Activated T-helper 1 cell treated with anti-CD3 and anti-CD28 coated beads, Interleukin-2, amount 50 U/mL, for 16 hours (primary cell): ENCODE data around the gene CYP2R1.
"Not testable (repeated sequence)": the region's sequence is repeated elsewhere in the genome, so short reads cannot be mapped to it uniquely, and the experiment has no call there.

Source experiments
- DNase-seq, 2 donors: peaks; one replicate each; pipeline ENCODE4 v3.0.0-alpha.2; 2020; ENCODE audit warnings: low read depth in 1 of 2, low spot score in 1 of 2

The CYP2R1 gene

DNA sequence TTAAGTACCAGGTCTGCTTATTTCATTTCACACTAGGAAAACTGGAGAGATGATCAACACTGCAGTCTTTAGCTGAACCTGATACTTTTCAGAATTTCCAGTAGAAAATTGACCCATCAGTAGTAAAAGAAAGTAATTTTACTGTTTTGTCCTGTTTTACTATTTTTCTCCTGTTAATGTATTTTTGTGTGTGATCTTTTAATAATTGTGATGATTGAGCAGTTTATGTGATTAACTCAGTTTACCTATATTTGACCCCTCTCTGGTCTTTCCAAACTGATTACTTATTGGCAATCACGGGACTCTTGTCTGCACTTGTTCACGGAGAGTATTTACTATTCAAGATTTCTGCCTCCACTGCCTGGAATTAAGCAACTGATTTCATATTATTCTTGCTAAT is 546 bp upstream of the CYP2R1 start:
- no peak for DNase-seq

DNA sequence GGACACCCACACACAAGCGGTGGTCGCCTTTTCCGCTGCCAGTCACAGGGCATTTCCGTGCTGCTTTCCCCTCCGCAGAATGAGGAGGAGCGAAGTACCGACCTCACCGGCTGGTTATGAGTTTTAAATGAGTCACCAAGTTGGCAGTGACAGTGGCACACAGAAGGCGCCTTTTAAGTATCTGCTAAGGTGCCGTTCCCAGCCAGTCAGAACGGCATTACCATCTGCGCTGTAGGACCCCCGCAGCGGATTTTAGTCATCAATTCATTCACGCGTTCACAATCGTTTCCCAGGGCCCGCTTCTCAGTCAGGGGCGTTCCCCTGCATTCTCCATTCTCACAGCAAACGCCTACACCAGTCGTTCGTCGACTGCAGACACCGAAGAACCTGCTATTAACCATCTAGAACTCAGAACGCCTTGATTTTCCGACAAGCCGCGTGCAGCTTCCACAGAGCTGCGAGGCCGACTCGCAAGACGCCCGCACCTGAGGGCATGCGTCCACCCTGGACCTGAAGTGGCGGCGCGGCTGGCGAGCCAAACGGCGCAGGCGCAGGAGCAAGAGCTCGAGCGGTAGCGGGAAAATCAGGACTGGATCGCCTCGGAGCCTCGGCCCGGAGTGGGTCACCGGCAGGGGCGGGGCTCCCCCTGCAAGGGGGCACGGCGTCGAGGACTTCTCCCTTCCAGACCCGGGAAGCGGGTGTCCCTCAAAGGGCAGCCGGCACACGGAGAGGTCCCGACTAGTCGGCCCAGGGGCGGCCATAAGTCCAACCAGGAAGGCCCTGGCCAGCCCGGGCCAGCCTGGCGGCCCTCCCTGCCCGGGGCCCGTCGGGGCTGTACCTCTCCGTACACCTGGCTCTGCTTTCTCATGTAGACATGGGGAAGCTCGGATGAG is 642 bp downstream of the CYP2R1 start:
- peak; percentile 67 to 74 for DNase-seq

GRCh38 chr11:14886513-14886912 is 5.5 kb downstream of the CYP2R1 start:
- no peak for DNase-seq

DNA sequence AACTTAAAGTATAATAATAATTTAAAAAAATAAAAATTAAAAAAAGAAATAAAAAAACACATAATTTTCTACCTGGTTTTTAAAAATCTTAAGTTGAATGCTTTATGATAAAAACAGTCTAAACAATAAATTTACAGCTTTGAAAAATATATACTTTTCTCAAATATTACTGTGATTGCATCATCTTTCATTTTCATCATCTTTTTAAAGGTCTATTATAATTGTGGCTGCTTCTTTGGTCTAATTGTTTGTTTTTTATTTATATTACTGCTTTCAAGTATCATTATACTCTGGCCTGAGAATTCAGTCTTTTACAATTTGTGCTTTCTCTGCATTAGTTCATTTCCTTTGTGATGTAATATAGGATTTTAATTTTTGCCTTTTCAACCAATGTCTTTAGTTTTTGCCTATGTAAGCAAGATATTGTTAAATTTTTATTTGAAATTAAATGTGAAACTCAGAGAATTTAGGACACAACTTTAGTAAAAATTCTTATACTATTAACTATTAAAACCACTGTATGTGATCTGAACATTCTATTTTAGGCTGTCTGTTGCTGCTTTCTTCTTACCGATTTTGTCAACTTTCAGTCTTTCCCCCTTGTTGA is 7.3 kb downstream of the CYP2R1 start:
- DNase-seq = no peak

- DNase-seq = not testable (repeated sequence)
Observed at GRCh38 chr11:14883683-14884082, 8.3 kb downstream of the CYP2R1 start.

DNA sequence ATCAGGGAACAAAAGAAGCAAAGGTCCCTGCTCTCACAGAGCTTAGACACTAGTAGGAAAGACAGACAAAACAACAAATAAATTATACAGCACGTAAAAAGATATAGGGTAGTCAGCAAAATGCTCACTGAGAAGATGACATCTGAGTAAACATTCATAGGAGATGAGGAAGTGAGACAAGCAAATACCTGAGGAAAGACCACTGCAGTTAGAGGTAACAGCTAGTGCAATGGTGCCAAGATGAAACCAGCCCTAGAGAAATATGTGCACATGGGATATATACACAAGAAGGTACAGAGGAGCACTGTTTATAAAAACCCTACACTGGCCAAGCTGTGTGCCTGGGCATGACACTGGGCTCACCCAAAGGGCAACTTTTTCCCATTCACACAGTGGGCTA is 9.8 kb downstream of the CYP2R1 start:
- DNase-seq = no peak

DNA sequence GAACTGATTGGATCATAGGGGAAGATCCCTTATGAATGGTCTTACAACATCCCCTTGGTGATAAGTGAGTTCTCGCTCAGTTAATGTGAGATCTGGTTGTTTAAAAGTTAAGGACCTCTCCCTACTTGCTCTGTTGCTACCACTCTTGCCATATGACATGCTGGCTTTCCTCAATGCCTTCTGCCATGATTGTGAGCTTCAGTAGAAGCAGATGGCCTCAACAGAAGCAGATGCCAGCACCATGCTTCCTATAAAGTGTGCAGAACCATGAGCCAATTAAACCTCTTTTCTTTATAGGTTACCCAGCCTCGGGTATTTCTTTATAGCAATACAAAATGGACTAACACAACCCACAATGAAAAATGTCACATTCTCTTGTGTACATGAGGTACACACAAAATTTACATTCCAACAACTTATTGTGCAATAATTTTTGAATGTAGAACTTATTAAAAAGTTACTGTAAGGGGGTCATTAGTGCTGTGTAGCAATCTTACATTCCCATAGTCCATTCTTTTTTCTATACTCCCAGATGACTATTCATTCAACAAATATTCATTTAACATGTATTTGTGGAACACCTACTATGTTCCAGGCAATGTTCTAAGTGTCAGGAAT is 10.3 kb downstream of the CYP2R1 start:
- DNase-seq = no peak

GRCh38 chr11:14875163-14875562 is 16.9 kb downstream of the CYP2R1 start:
- DNase-seq = no peak

DNA sequence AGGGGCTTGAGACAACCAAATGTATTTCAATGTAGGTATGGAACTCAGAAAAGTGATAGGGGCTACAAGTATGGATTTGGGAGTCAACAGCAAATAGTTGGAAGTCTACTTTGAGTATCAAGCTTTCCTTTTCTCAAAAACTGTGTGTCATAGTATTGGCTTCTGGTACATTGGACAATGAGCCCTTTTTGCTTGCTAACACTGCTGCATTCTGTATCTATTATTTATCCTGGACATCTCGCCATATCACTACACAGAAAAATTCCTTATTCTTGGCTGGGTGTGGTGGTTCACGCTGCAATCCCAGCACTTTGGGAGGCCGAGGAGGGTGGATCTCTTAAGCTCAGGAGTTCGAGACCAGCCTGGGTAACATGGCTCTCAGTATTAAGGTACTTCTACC is 18.4 kb downstream of the CYP2R1 start:
- DNase-seq = no peak

GRCh38 chr11:14872032-14872431 is 20.0 kb downstream of the CYP2R1 start:
- DNase-seq = no peak

DNA sequence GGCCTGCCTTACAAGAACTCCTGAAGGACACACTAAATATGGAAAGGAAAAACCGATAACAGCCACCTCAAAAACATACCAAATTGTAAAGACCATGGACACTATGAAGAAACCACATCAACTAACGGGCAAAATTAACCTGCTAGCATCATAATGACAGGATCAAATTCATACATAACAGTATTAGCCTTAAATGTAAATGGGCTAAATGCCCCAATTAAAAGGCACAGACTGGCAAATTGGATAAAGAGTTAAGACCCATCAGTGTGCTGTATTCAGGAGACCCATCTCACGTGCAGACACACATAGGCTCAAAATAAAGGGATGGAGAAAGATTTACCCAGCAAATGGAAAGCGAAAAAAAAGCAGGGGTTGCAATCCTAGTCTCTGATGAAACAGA is 28.3 kb downstream of the CYP2R1 start:
- not testable (repeated sequence) for DNase-seq

DNA sequence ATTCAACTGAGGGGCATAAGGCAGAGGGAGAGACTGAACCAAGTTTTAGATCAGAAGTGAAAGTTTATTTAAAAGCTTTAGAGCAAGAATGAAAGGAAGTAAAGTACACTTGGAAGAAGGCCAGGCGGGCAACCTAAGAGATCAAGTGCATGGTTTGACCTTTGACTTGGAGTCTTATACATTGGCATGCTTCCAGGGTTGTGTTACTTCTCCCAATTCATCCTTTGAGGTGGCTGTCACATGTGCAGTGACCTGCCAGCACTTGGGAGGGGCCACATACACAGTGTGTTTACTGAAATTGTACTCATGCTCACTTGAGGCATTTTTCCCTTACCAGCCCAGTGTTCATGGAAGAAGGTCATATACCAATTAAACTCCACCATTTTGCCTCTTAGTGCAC is 30.4 kb downstream of the CYP2R1 start:
- no peak for DNase-seq

GRCh38 chr11:14860511-14860910 is 31.5 kb downstream of the CYP2R1 start:
- DNase-seq = no peak

GRCh38 chr11:14858404-14858803 is 33.6 kb downstream of the CYP2R1 start:
- no peak for DNase-seq

DNA sequence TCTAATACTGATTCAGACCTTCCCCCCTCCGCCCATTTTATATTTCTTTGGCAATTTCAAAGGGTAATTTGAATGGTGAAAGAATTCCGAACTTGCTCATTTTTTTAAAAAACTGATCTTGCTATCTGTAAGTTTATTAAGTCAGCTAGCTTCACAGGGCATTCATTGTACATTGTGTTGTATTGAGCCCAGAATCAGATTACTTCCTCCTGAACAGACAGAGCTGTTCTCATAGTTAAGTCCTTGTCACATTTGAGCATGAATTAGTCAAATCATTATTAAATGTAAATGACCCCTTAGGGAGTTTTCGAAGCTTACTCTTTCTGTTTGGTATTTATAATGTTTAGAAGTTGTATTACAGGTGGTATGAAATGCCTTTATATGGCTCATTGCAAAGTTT is 34.4 kb downstream of the CYP2R1 start:
- DNase-seq = no peak

DNA sequence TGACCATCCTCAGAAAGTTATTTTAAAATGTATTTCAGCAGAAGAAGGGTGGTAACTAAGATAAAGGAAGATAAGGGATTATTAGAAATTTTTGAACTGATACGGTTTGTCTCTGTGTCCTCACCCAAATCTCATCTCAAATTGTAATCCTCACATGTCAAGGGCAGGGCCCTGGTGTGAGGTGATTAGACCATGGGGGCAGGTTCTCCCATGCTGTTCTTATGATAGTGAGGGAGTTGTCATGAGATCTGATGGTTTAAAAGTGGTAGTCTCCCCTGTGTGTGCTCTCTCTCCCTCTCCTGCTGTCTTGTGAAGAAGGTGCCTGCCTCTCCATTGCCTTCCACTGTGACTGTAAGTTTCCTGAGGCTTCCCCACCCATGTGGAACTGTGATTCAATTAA is 36.1 kb downstream of the CYP2R1 start:
- no peak for DNase-seq

GRCh38 chr11:14854057-14854456 is 38.0 kb downstream of the CYP2R1 start:
- no peak for DNase-seq

- DNase-seq = no peak
Observed at GRCh38 chr11:14852571-14853177, 39.4 kb downstream of the CYP2R1 start.

DNA sequence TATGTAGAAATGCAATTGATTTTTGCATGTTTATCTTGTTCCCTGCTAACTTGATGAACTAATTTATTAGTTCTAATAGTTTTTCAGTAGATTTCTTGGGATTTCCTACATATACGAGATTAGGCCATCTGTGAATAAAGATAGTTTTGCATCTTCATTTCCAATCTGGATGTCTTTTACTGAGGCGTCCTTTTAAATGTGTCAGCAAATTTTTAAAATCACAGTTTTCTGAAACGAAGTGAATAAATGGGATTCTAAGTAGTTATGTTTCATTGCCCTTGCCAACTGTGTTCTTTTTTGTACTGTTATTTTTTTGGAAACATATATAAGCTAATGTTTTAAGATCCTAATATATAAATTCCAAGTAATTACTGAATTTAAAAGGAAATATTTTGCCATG is 50.0 kb downstream of the CYP2R1 start:
- DNase-seq = no peak

DNA sequence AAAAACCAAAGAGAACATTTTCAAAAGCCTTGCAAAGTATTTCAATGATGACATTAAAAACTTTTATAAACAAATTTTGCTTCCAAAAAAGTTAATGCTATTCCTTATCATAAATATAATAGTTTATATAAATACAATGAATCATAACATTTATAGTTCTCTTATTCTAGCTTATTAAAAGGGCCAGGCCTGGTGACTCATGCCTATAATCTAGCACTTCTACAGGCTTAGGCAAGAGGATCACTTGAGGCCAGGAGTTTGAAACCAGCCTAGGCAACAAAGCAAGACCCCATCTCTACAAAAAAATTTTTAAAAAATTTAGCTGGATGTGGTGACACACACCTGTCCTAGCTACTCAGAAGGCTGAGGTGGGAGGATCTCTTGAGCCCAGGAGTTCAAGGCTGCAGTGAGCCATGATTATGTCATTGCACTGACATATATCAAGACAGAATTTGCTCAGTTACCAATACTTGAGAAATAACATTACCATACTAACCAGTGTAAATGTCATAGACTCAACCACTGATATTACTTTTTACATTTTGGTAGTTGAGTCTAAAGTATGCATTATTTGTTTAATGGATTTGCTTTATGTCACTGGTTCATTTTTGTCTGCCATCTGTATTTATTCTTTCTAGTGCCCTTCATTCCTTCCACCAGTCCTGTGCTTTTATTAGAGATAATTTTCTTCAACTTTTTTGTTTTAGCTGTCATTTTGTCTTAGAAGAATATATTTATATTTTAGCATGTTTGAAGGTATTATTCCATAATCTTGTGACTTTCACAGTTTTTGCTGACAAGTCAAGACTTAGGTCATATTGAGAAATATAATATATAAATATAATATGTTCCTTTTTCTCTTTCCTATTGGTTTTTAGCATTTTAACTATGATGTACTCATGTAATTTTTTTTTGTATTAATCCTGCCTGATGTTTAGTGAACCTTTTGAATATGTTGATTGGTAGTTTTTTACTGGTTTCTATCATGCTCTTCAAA is 56.2 kb downstream of the CYP2R1 start:
- no peak for DNase-seq
